ENCODE measurements around the gene NFAM1. TPM values are rescaled to one million over a fixed set of nuclear protein-coding genes. Genes with fewer than 3 reads are reported as not detected.

Gene NFAM1
- total RNA-seq, 1 donor from 2014 or later = 0.91 TPM

GRCh38 chr22:42416671-42417230, 15.5 kb downstream of the NFAM1 start:
- no peak for TF ChIP-seq CTCF (IDR thresholded peaks at IDR 0.05; ENCODE audit: partially characterized antibody, unreplicated experiment)
- DNase-seq = no peak
- Mint-ChIP-seq H3K27ac (ENCODE audit: unreplicated experiment) (no peak overlapping the region), H3K9me3 (ENCODE audit: unreplicated experiment) (peaks cover 4% of the 10 kb centered on the region), H3K4me3 (ENCODE audit: unreplicated experiment) (no peak overlapping the region), H3K4me1 (ENCODE audit: low read depth, unreplicated experiment) (peaks cover 29% of the 10 kb centered on the region), H3K36me3 (ENCODE audit: unreplicated experiment) (no peaks in the 10 kb centered on the region), H3K27me3 (ENCODE audit: unreplicated experiment) (peaks cover 8% of the 10 kb centered on the region)

GRCh38 chr22:42414565-42415303, 17.5 kb downstream of the NFAM1 start:
- Mint-ChIP-seq H3K27ac (ENCODE audit: unreplicated experiment) (peak overlapping the region; percentile 43), H3K36me3 (ENCODE audit: unreplicated experiment) (no peaks in the 10 kb centered on the region), H3K27me3 (ENCODE audit: unreplicated experiment) (peaks cover 8% of the 10 kb centered on the region), H3K9me3 (ENCODE audit: unreplicated experiment) (peaks cover 4% of the 10 kb centered on the region), H3K4me1 (ENCODE audit: low read depth, unreplicated experiment) (peaks cover 29% of the 10 kb centered on the region), H3K4me3 (ENCODE audit: unreplicated experiment) (peak overlapping the region; percentile 55)
- no peak for TF ChIP-seq CTCF (IDR thresholded peaks at IDR 0.05; ENCODE audit: partially characterized antibody, unreplicated experiment)
- no peak for DNase-seq

- H3K36me3 Mint-ChIP-seq (ENCODE audit: unreplicated experiment) = no peaks in the 10 kb centered on the region
- no peak for TF ChIP-seq CTCF (IDR thresholded peaks at IDR 0.05; ENCODE audit: partially characterized antibody, unreplicated experiment)
- H3K9me3 Mint-ChIP-seq (ENCODE audit: unreplicated experiment) = peaks cover 4% of the 10 kb centered on the region
- H3K4me3 Mint-ChIP-seq (ENCODE audit: unreplicated experiment) = no peak overlapping the region
- H3K27me3 Mint-ChIP-seq (ENCODE audit: unreplicated experiment) = peaks cover 8% of the 10 kb centered on the region
- H3K4me1 Mint-ChIP-seq (ENCODE audit: low read depth, unreplicated experiment) = peaks cover 25% of the 10 kb centered on the region
- DNase-seq = no peak
- no peak overlapping the region for H3K27ac Mint-ChIP-seq (ENCODE audit: unreplicated experiment)
Measured at GRCh38 chr22:42414021-42414420, 18.2 kb downstream of the NFAM1 start.

GRCh38 chr22:42412744-42413333, 19.4 kb downstream of the NFAM1 start:
- peak overlapping the region; percentile 39 for H3K4me3 Mint-ChIP-seq (ENCODE audit: unreplicated experiment)
- peaks cover 23% of the 10 kb centered on the region for H3K4me1 Mint-ChIP-seq (ENCODE audit: low read depth, unreplicated experiment)
- no peak for DNase-seq
- peak overlapping the region; percentile 71 for H3K27ac Mint-ChIP-seq (ENCODE audit: unreplicated experiment)
- no peak for TF ChIP-seq CTCF (IDR thresholded peaks at IDR 0.05; ENCODE audit: partially characterized antibody, unreplicated experiment)
- H3K36me3 Mint-ChIP-seq (ENCODE audit: unreplicated experiment) = no peaks in the 10 kb centered on the region
- peaks cover 6% of the 10 kb centered on the region for H3K27me3 Mint-ChIP-seq (ENCODE audit: unreplicated experiment)
- H3K9me3 Mint-ChIP-seq (ENCODE audit: unreplicated experiment) = peaks cover 4% of the 10 kb centered on the region

- TF ChIP-seq CTCF (IDR thresholded peaks at IDR 0.05; ENCODE audit: partially characterized antibody, unreplicated experiment) = no peak
- no peaks in the 10 kb centered on the region for H3K36me3 Mint-ChIP-seq (ENCODE audit: unreplicated experiment)
- H3K27ac Mint-ChIP-seq (ENCODE audit: unreplicated experiment) = no peak overlapping the region
- H3K9me3 Mint-ChIP-seq (ENCODE audit: unreplicated experiment) = peaks cover 6% of the 10 kb centered on the region
- DNase-seq = no peak
- H3K4me3 Mint-ChIP-seq (ENCODE audit: unreplicated experiment) = no peak overlapping the region
- peaks cover 20% of the 10 kb centered on the region for H3K4me1 Mint-ChIP-seq (ENCODE audit: low read depth, unreplicated experiment)
- no peaks in the 10 kb centered on the region for H3K27me3 Mint-ChIP-seq (ENCODE audit: unreplicated experiment)
Measured at GRCh38 chr22:42410708-42411107, 21.5 kb downstream of the NFAM1 start.
